ENCODE results near the gene STX1B. TPM values are rescaled to one million over a fixed set of nuclear protein-coding genes. Genes with fewer than 3 reads are reported as not detected.

STX1B gene
- total RNA-seq, 4 donors from 2014 or later, result 0.13 to 0.36 TPM; not detected in 2

GRCh38 chr16:31009120-31009519 is 1.3 kb downstream of the STX1B start:
- in situ Hi-C loops (cut with MboI; ENCODE audit: low sequenced_read_pairs in 4 of 4) (loop anchor here in 2 of 4 donors (25.0 kb wide), 2 partner anchors 153 to 853 kb away; partner anchors contain the start of genes PRSS36 (in 1 of the 2) and ZNF267 (in 1 of the 2)), intact Hi-C loops (cut with DNase I; ENCODE audit: low total_unique reads) (no loop called here)
- Histone ChIP-seq H3K36me3 (no peaks in the 10 kb centered on the region), H3K9me3 (no peaks in the 10 kb centered on the region), H3K27me3 (peaks cover 40 to 50% (median 40%) of the 10 kb centered on the region in 3 donors), H3K27ac (no peak overlapping the region), H3K4me3 (no peak overlapping the region), H3K4me1 (no peaks in the 10 kb centered on the region)
- ATAC-seq (no peak), DNase-seq (no peak)
- TF ChIP-seq, protein P1, sequence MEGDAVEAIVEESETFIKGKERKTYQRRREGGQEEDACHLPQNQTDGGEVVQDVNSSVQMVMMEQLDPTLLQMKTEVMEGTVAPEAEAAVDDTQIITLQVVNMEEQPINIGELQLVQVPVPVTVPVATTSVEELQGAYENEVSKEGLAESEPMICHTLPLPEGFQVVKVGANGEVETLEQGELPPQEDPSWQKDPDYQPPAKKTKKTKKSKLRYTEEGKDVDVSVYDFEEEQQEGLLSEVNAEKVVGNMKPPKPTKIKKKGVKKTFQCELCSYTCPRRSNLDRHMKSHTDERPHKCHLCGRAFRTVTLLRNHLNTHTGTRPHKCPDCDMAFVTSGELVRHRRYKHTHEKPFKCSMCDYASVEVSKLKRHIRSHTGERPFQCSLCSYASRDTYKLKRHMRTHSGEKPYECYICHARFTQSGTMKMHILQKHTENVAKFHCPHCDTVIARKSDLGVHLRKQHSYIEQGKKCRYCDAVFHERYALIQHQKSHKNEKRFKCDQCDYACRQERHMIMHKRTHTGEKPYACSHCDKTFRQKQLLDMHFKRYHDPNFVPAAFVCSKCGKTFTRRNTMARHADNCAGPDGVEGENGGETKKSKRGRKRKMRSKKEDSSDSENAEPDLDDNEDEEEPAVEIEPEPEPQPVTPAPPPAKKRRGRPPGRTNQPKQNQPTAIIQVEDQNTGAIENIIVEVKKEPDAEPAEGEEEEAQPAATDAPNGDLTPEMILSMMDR (IDR thresholded peaks at IDR 0.05 in 4 of 5, conservative IDR thresholded peaks at IDR 0.05 in 1 of 5), result no peak
- no peak for TF ChIP-seq POLR2A (IDR thresholded peaks at IDR 0.05)

DNA sequence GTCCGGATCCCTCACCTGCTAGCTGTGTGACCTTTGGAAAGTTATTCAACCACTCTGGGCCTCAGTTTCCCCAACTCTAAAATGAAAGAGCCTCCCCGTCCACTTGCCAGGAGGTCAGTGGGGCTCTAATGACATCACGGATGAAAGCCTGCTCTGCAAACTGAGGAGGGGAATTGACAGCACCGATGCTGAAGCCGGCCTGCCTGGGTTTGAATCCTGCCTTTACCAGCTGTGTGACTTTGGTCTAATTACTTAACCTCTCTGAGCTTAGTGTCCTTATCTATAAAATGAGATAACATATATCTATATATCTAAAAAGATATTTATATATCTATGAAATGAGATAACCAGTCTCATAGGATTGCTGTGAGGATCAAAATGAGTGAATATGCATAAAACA is 1.9 kb downstream of the STX1B start:
- H3K27me3 ChIP-seq, result peaks cover 35 to 50% (median 39%) of the 10 kb centered on the region in 3 donors

DNA sequence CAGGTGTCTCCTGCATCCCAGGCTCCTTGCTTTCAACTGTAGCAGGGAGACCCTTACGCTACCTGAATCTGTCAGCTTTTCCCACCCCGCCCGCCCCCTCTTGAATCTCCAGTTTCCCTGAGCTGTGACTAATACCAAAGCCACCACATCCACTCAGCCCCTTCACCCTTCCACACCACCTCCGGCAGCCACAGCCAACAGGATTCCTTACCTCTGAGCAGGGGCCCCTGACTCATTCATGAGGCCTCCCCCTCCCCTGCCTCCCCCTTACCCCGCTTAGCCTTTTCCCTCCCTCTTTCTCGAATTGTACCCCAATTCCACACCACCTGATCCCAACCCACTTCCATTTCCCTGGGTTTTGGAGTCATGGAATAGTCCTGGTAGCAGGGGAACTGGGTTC is 2.3 kb downstream of the STX1B start:
- Histone ChIP-seq H3K27ac (no peak overlapping the region), H3K36me3 (no peaks in the 10 kb centered on the region), H3K4me1 (no peaks in the 10 kb centered on the region), H3K27me3 (peaks cover 34 to 50% (median 37%) of the 10 kb centered on the region in 3 donors), H3K9me3 (no peaks in the 10 kb centered on the region), H3K4me3 (no peak overlapping the region)
- in situ Hi-C loops (cut with MboI; ENCODE audit: low sequenced_read_pairs in 4 of 4), result loop anchor here in 2 of 4 donors (25.0 kb wide), 2 partner anchors 154 to 854 kb away; partner anchors contain the start of genes PRSS36 (in 1 of the 2) and ZNF267 (in 1 of the 2)
- TF ChIP-seq POLR2A (IDR thresholded peaks at IDR 0.05), result no peak
- TF ChIP-seq, protein P1 (IDR thresholded peaks at IDR 0.05 in 4 of 5, conservative IDR thresholded peaks at IDR 0.05 in 1 of 5), result no peak
- intact Hi-C loops (cut with DNase I; ENCODE audit: low total_unique reads), result no loop called here
- no peak for ATAC-seq
- DNase-seq, result no peak

More for the DNA sequence above, 1.9 kb downstream of the STX1B start:
- Histone ChIP-seq H3K9me3 (no peaks in the 10 kb centered on the region), H3K27ac (no peak overlapping the region), H3K36me3 (no peaks in the 10 kb centered on the region), H3K4me1 (no peaks in the 10 kb centered on the region), H3K4me3 (no peak overlapping the region)
- no peak for TF ChIP-seq POLR2A (IDR thresholded peaks at IDR 0.05)
- TF ChIP-seq, protein P1 (IDR thresholded peaks at IDR 0.05 in 4 of 5, conservative IDR thresholded peaks at IDR 0.05 in 1 of 5), result no peak
- in situ Hi-C loops (cut with MboI; ENCODE audit: low sequenced_read_pairs in 4 of 4), result loop anchor here in 2 of 4 donors (25.0 kb wide), 2 partner anchors 154 to 854 kb away; partner anchors contain the start of genes PRSS36 (in 1 of the 2) and ZNF267 (in 1 of the 2)
- ATAC-seq (no peak), DNase-seq (no peak)
- intact Hi-C loops (cut with DNase I; ENCODE audit: low total_unique reads), result no loop called here

- no peaks in the 10 kb centered on the region for H3K4me1 ChIP-seq
- peaks cover 31 to 46% (median 37%) of the 10 kb centered on the region in 3 donors for H3K27me3 ChIP-seq
- no peak for TF ChIP-seq POLR2A (IDR thresholded peaks at IDR 0.05)
- TF ChIP-seq, protein P1 (IDR thresholded peaks at IDR 0.05 in 4 of 5, conservative IDR thresholded peaks at IDR 0.05 in 1 of 5), result no peak
- no peak overlapping the region for H3K27ac ChIP-seq
- no peaks in the 10 kb centered on the region for H3K9me3 ChIP-seq
- intact Hi-C loops (cut with DNase I; ENCODE audit: low total_unique reads) (no loop called here), in situ Hi-C loops (cut with MboI; ENCODE audit: low sequenced_read_pairs in 4 of 4) (loop anchor here in 2 of 4 donors (25.0 kb wide), 2 partner anchors 155 to 855 kb away; partner anchors contain the start of genes PRSS36 (in 1 of the 2) and ZNF267 (in 1 of the 2))
- DNase-seq (no peak), ATAC-seq (no peak)
- H3K36me3 ChIP-seq, result no peaks in the 10 kb centered on the region
- no peak overlapping the region for H3K4me3 ChIP-seq
These were observed 2.8 kb downstream of the STX1B start for GRCh38 chr16:31007684-31008083.
